Activated T-cell treated with anti-CD3 and anti-CD28 coated beads, Interleukin-2, amount 50 U/mL, for 24 hours (primary cell): ENCODE data around the gene SSBP2.

Source experiments
- DNase-seq: peaks from one replicate; pipeline ENCODE4 v3.0.0-alpha.2; 2020
- H3K27ac Mint-ChIP-seq: 2 replicates; pipeline ENCODE4 v1.8.0; 2020; ENCODE audit warnings: mild to moderate bottlenecking, mixed read lengths
- H3K27me3 Mint-ChIP-seq: 2 replicates; pipeline ENCODE4 v1.8.0; 2020; ENCODE audit warnings: mixed read lengths
- H3K36me3 Mint-ChIP-seq: 2 replicates; pipeline ENCODE4 v1.8.0; 2020; ENCODE audit warnings: low read depth, mixed read lengths
- H3K4me1 Mint-ChIP-seq: 2 replicates; pipeline ENCODE4 v1.8.0; 2020; ENCODE audit warnings: low read depth, mixed read lengths
- H3K4me3 Mint-ChIP-seq: 2 replicates; pipeline ENCODE4 v1.8.0; 2020; ENCODE audit warnings: mild to moderate bottlenecking, moderate library complexity, mixed read lengths
- H3K9me3 Mint-ChIP-seq: 2 replicates; pipeline ENCODE4 v1.8.0; 2020; ENCODE audit warnings: mixed read lengths

Gene SSBP2

GRCh38 chr5:81363093-81363871 is 387.6 kb downstream of the SSBP2 start:
- DNase-seq, result no peak
- H3K36me3 Mint-ChIP-seq, result no peaks in the 10 kb centered on the region
- no peaks in the 10 kb centered on the region for H3K27me3 Mint-ChIP-seq
- H3K4me3 Mint-ChIP-seq, result no peak overlapping the region
- no peaks in the 10 kb centered on the region for H3K4me1 Mint-ChIP-seq
- H3K9me3 Mint-ChIP-seq, result no peaks in the 10 kb centered on the region
- H3K27ac Mint-ChIP-seq, result no peak overlapping the region
